Activated T-cell treated with anti-CD3 and anti-CD28 coated beads, Interleukin-2, amount 50 U/mL, for 24 hours (primary cell): ENCODE measurements around the gene CCDC15.
"Not testable (repeated sequence)": the region's sequence is repeated elsewhere in the genome, so short reads cannot be mapped to it uniquely, and the experiment has no call there.

Experiments used
- DNase-seq: peaks from one replicate; pipeline ENCODE4 v3.0.0-alpha.2; 2020
- H3K27ac Mint-ChIP-seq: 2 replicates; pipeline ENCODE4 v1.8.0; 2020; ENCODE audit warnings: mild to moderate bottlenecking, mixed read lengths
- H3K27me3 Mint-ChIP-seq: 2 replicates; pipeline ENCODE4 v1.8.0; 2020; ENCODE audit warnings: mixed read lengths
- H3K36me3 Mint-ChIP-seq: 2 replicates; pipeline ENCODE4 v1.8.0; 2020; ENCODE audit warnings: low read depth, mixed read lengths
- H3K4me1 Mint-ChIP-seq: 2 replicates; pipeline ENCODE4 v1.8.0; 2020; ENCODE audit warnings: low read depth, mixed read lengths
- H3K4me3 Mint-ChIP-seq: 2 replicates; pipeline ENCODE4 v1.8.0; 2020; ENCODE audit warnings: mild to moderate bottlenecking, moderate library complexity, mixed read lengths
- H3K9me3 Mint-ChIP-seq: 2 replicates; pipeline ENCODE4 v1.8.0; 2020; ENCODE audit warnings: mixed read lengths

Gene CCDC15

GRCh38 chr11:124951341-124951740, 2.7 kb upstream of the CCDC15 start:
- no peak overlapping the region for H3K4me3 Mint-ChIP-seq
- H3K27me3 Mint-ChIP-seq = no peaks in the 10 kb centered on the region
- H3K27ac Mint-ChIP-seq = no peak overlapping the region
- no peak for DNase-seq
- peaks cover 3% of the 10 kb centered on the region for H3K9me3 Mint-ChIP-seq
- H3K4me1 Mint-ChIP-seq = peaks cover 9% of the 10 kb centered on the region
- peaks cover 4% of the 10 kb centered on the region for H3K36me3 Mint-ChIP-seq

GRCh38 chr11:124954590-124954955, 571 bp downstream of the CCDC15 start:
- Mint-ChIP-seq H3K27ac (no peak overlapping the region), H3K4me3 (no peak overlapping the region), H3K4me1 (peaks cover 3% of the 10 kb centered on the region), H3K36me3 (no peaks in the 10 kb centered on the region), H3K9me3 (no peaks in the 10 kb centered on the region), H3K27me3 (no peaks in the 10 kb centered on the region)
- no peak for DNase-seq

GRCh38 chr11:124955035-124955434, 1.0 kb downstream of the CCDC15 start:
- Mint-ChIP-seq H3K9me3 (no peaks in the 10 kb centered on the region), H3K27me3 (no peaks in the 10 kb centered on the region), H3K4me3 (no peak overlapping the region)

GRCh38 chr11:124961972-124962609, 8.1 kb downstream of the CCDC15 start:
- Mint-ChIP-seq H3K4me3 (no peak overlapping the region), H3K27me3 (no peaks in the 10 kb centered on the region), H3K4me1 (no peaks in the 10 kb centered on the region), H3K27ac (no peak overlapping the region), H3K36me3 (no peaks in the 10 kb centered on the region), H3K9me3 (no peaks in the 10 kb centered on the region)
- DNase-seq = no peak

More at GRCh38 chr11:124955035-124955434, 1.0 kb downstream of the CCDC15 start:
- DNase-seq = no peak
- no peaks in the 10 kb centered on the region for H3K4me1 Mint-ChIP-seq
- H3K27ac Mint-ChIP-seq = no peak overlapping the region
- H3K36me3 Mint-ChIP-seq = no peaks in the 10 kb centered on the region

- H3K9me3 Mint-ChIP-seq, DNase-seq, H3K27me3 Mint-ChIP-seq, H3K36me3 Mint-ChIP-seq, H3K27ac Mint-ChIP-seq, H3K4me3 Mint-ChIP-seq, H3K4me1 Mint-ChIP-seq: not testable (repeated sequence)
Measured at GRCh38 chr11:124968197-124968596, 14.2 kb downstream of the CCDC15 start.

- no peak overlapping the region for H3K4me3 Mint-ChIP-seq
Measured at GRCh38 chr11:124970925-124971324, 16.9 kb downstream of the CCDC15 start.

GRCh38 chr11:124971810-124972209, 17.8 kb downstream of the CCDC15 start:
- no peaks in the 10 kb centered on the region for H3K4me1 Mint-ChIP-seq
- no peaks in the 10 kb centered on the region for H3K9me3 Mint-ChIP-seq

More at GRCh38 chr11:124970925-124971324, 16.9 kb downstream of the CCDC15 start:
- H3K9me3 Mint-ChIP-seq = no peaks in the 10 kb centered on the region
- no peaks in the 10 kb centered on the region for H3K27me3 Mint-ChIP-seq
- H3K27ac Mint-ChIP-seq = no peak overlapping the region
- peaks cover 4% of the 10 kb centered on the region for H3K36me3 Mint-ChIP-seq
- DNase-seq = no peak
- no peaks in the 10 kb centered on the region for H3K4me1 Mint-ChIP-seq

GRCh38 chr11:124976531-124976930, 22.5 kb downstream of the CCDC15 start:
- Mint-ChIP-seq H3K4me1 (no peaks in the 10 kb centered on the region), H3K9me3 (peaks cover 19% of the 10 kb centered on the region), H3K4me3 (no peak overlapping the region), H3K27ac (no peak overlapping the region), H3K27me3 (no peaks in the 10 kb centered on the region), H3K36me3 (peaks cover 33% of the 10 kb centered on the region)
- no peak for DNase-seq

More at GRCh38 chr11:124971810-124972209, 17.8 kb downstream of the CCDC15 start:
- H3K27ac Mint-ChIP-seq = no peak overlapping the region
- H3K4me3 Mint-ChIP-seq = no peak overlapping the region
- peaks cover 4% of the 10 kb centered on the region for H3K36me3 Mint-ChIP-seq
- no peak for DNase-seq
- no peaks in the 10 kb centered on the region for H3K27me3 Mint-ChIP-seq

- Mint-ChIP-seq H3K4me1 (no peaks in the 10 kb centered on the region), H3K27ac (no peak overlapping the region), H3K9me3 (peaks cover 24% of the 10 kb centered on the region)
Measured at GRCh38 chr11:124977006-124977405, 23.0 kb downstream of the CCDC15 start.

GRCh38 chr11:124978316-124978715, 24.3 kb downstream of the CCDC15 start:
- Mint-ChIP-seq H3K27ac (no peak overlapping the region), H3K9me3 (peaks cover 31% of the 10 kb centered on the region), H3K36me3 (peaks cover 51% of the 10 kb centered on the region), H3K4me3 (no peak overlapping the region), H3K27me3 (no peaks in the 10 kb centered on the region), H3K4me1 (no peaks in the 10 kb centered on the region)
- DNase-seq = no peak

More at GRCh38 chr11:124977006-124977405, 23.0 kb downstream of the CCDC15 start:
- Mint-ChIP-seq H3K4me3 (no peak overlapping the region), H3K27me3 (no peaks in the 10 kb centered on the region), H3K36me3 (peaks cover 38% of the 10 kb centered on the region)
- no peak for DNase-seq

- Mint-ChIP-seq H3K4me3 (no peak overlapping the region), H3K27me3 (no peaks in the 10 kb centered on the region), H3K27ac (no peak overlapping the region), H3K36me3 (peaks cover 67% of the 10 kb centered on the region), H3K4me1 (no peaks in the 10 kb centered on the region), H3K9me3 (peaks cover 31% of the 10 kb centered on the region)
- no peak for DNase-seq
Measured at GRCh38 chr11:124982043-124982442, 28.0 kb downstream of the CCDC15 start.

- Mint-ChIP-seq H3K9me3 (peaks cover 31% of the 10 kb centered on the region), H3K27me3 (no peaks in the 10 kb centered on the region), H3K4me3 (no peak overlapping the region), H3K4me1 (no peaks in the 10 kb centered on the region), H3K36me3 (peaks cover 72% of the 10 kb centered on the region), H3K27ac (no peak overlapping the region)
- DNase-seq = no peak
Measured at GRCh38 chr11:124983674-124984511, 29.9 kb downstream of the CCDC15 start.

- DNase-seq = no peak
- no peaks in the 10 kb centered on the region for H3K27me3 Mint-ChIP-seq
- no peak overlapping the region for H3K27ac Mint-ChIP-seq
- H3K4me3 Mint-ChIP-seq = no peak overlapping the region
- no peaks in the 10 kb centered on the region for H3K4me1 Mint-ChIP-seq
- H3K36me3 Mint-ChIP-seq = peaks cover 73% of the 10 kb centered on the region
- H3K9me3 Mint-ChIP-seq = peaks cover 29% of the 10 kb centered on the region
Measured at GRCh38 chr11:124984512-124984854, 30.5 kb downstream of the CCDC15 start.

GRCh38 chr11:124987096-124987495, 33.1 kb downstream of the CCDC15 start:
- Mint-ChIP-seq H3K27ac (no peak overlapping the region), H3K4me1 (no peaks in the 10 kb centered on the region), H3K9me3 (peaks cover 6% of the 10 kb centered on the region), H3K36me3 (peaks cover 49% of the 10 kb centered on the region), H3K4me3 (no peak overlapping the region), H3K27me3 (no peaks in the 10 kb centered on the region)
- no peak for DNase-seq

- H3K27ac Mint-ChIP-seq = no peak overlapping the region
- peaks cover 46% of the 10 kb centered on the region for H3K36me3 Mint-ChIP-seq
- DNase-seq = no peak
- H3K27me3 Mint-ChIP-seq = no peaks in the 10 kb centered on the region
- no peak overlapping the region for H3K4me3 Mint-ChIP-seq
- no peaks in the 10 kb centered on the region for H3K9me3 Mint-ChIP-seq
- H3K4me1 Mint-ChIP-seq = no peaks in the 10 kb centered on the region
Measured at GRCh38 chr11:124988063-124988462, 34.1 kb downstream of the CCDC15 start.
